HEK293 (cell line): ENCODE data around the gene TM7SF2.

Experiments used
- BCL11A ChIP-seq: fragments of 450-650 bp; formaldehyde crosslinking; IDR thresholded peaks from 2 replicates; pipeline ENCODE4 v1.5.1; 2016; ENCODE audit warnings: low read depth, missing biosample characterization, missing genetic modification characterization
- EGR2 ChIP-seq: fragments of 450-650 bp; formaldehyde crosslinking; IDR thresholded peaks from 2 replicates; pipeline ENCODE4 v1.5.1; 2016; ENCODE audit warnings: low read depth, missing biosample characterization, missing genetic modification characterization
- FEZF1 ChIP-seq: fragments of 450-650 bp; formaldehyde crosslinking; IDR thresholded peaks from 2 replicates; pipeline ENCODE4 v1.5.1; 2016; ENCODE audit warnings: missing biosample characterization, missing genetic modification characterization
- HOXA7 ChIP-seq: sonication (generic); formaldehyde crosslinking; IDR thresholded peaks from 2 replicates; pipeline ENCODE4 v1.8.1; 2022; ENCODE audit warnings: missing genetic modification reagents, borderline replicate concordance
- INSM2 ChIP-seq: fragments of 450-650 bp; formaldehyde crosslinking; IDR thresholded peaks from 2 replicates; pipeline ENCODE4 v1.5.1; 2016; ENCODE audit warnings: missing biosample characterization, missing genetic modification characterization
- KLF1 ChIP-seq: fragments of 450-650 bp; formaldehyde crosslinking; IDR thresholded peaks from 2 replicates; pipeline ENCODE4 v1.5.1; 2016; ENCODE audit warnings: missing biosample characterization, missing genetic modification characterization
- SALL2 ChIP-seq: fragments of 450-650 bp; formaldehyde crosslinking; IDR thresholded peaks from 2 replicates; pipeline ENCODE4 v1.5.0; 2017; ENCODE audit warnings: missing biosample characterization, mild to moderate bottlenecking, missing genetic modification characterization, borderline replicate concordance
- TCF7L2 ChIP-seq: IDR thresholded peaks from 2 replicates; pipeline ENCODE4 v1.6.1; 2011; ENCODE audit warnings: low read depth, mild to moderate bottlenecking, inconsistent platforms, low read length, moderate library complexity, borderline replicate concordance
- ZNF10 ChIP-seq: fragments of 450-650 bp; formaldehyde crosslinking; IDR thresholded peaks from 2 replicates; pipeline ENCODE4 v1.5.1; 2017; ENCODE audit warnings: missing biosample characterization, missing genetic modification characterization
- ZNF121 ChIP-seq: fragments of 450-650 bp; formaldehyde crosslinking; IDR thresholded peaks from 2 replicates; pipeline ENCODE4 v1.5.1; 2016; ENCODE audit warnings: missing biosample characterization, missing genetic modification characterization
- ZNF146 ChIP-seq: fragments of 450-650 bp; formaldehyde crosslinking; IDR thresholded peaks from 2 replicates; pipeline ENCODE4 v1.5.1; 2016; ENCODE audit warnings: missing biosample characterization, missing genetic modification characterization
- ZNF16 ChIP-seq: fragments of 450-650 bp; formaldehyde crosslinking; IDR thresholded peaks from 2 replicates; pipeline ENCODE4 v1.5.1; 2016; ENCODE audit warnings: low read depth, missing biosample characterization, missing genetic modification characterization
- ZNF26 ChIP-seq: fragments of 450-650 bp; formaldehyde crosslinking; IDR thresholded peaks from 2 replicates; pipeline ENCODE4 v1.5.1; 2016; ENCODE audit warnings: missing biosample characterization, missing genetic modification characterization
- ZNF302 ChIP-seq: fragments of 450-650 bp; formaldehyde crosslinking; IDR thresholded peaks from 2 replicates; pipeline ENCODE4 v1.5.1; 2016; ENCODE audit warnings: missing biosample characterization, missing genetic modification characterization, low read depth
- ZNF341 ChIP-seq: fragments of 450-650 bp; formaldehyde crosslinking; IDR thresholded peaks from 2 replicates; pipeline ENCODE4; 2016; ENCODE audit warnings: low read depth, missing biosample characterization, missing genetic modification characterization
- ZNF423 ChIP-seq: fragments of 450-650 bp; formaldehyde crosslinking; IDR thresholded peaks from 2 replicates; pipeline ENCODE4 v1.5.1; 2016; ENCODE audit warnings: missing biosample characterization, missing genetic modification characterization
- ZNF529 ChIP-seq: fragments of 450-650 bp; formaldehyde crosslinking; IDR thresholded peaks from 2 replicates; pipeline ENCODE4 v1.5.1; 2017; ENCODE audit warnings: missing genetic modification characterization, missing biosample characterization; ENCODE audit not compliant: insufficient replicate concordance
- ZNF555 ChIP-seq: fragments of 450-650 bp; formaldehyde crosslinking; conservative IDR thresholded peaks from 2 replicates; pipeline ENCODE4 v1.5.1; 2017; ENCODE audit warnings: missing biosample characterization, mild to moderate bottlenecking, missing genetic modification characterization, inconsistent platforms
- ZNF621 ChIP-seq: fragments of 450-650 bp; formaldehyde crosslinking; IDR thresholded peaks from 2 replicates; pipeline ENCODE4 v1.5.1; 2017; ENCODE audit warnings: missing biosample characterization, missing genetic modification characterization
- ZNF654 ChIP-seq: fragments of 450-650 bp; formaldehyde crosslinking; IDR thresholded peaks from 2 replicates; pipeline ENCODE4 v1.5.1; 2016; ENCODE audit warnings: low read depth, missing biosample characterization, missing genetic modification characterization
- ZNF658 ChIP-seq: fragments of 450-650 bp; formaldehyde crosslinking; IDR thresholded peaks from 2 replicates; pipeline ENCODE4; 2016; ENCODE audit warnings: missing biosample characterization, missing genetic modification characterization
- ZNF670 ChIP-seq: fragments of 450-650 bp; formaldehyde crosslinking; IDR thresholded peaks from 2 replicates; pipeline ENCODE4 v1.5.1; 2016; ENCODE audit warnings: missing biosample characterization, missing genetic modification characterization, low read depth
- ZNF677 ChIP-seq: fragments of 450-650 bp; IDR thresholded peaks from 2 replicates; pipeline ENCODE4 v1.5.0; 2018; ENCODE audit warnings: missing biosample characterization, mild to moderate bottlenecking, missing genetic modification characterization, moderate library complexity
- ZNF792 ChIP-seq: fragments of 450-650 bp; formaldehyde crosslinking; IDR thresholded peaks from 2 replicates; pipeline ENCODE4 v1.5.1; 2016; ENCODE audit warnings: missing biosample characterization, missing genetic modification characterization
- ZNF830 ChIP-seq: fragments of 450-650 bp; IDR thresholded peaks from 2 replicates; pipeline ENCODE4 v1.5.0; 2018; ENCODE audit warnings: missing biosample characterization, missing genetic modification characterization, low read depth, mild to moderate bottlenecking, moderate library complexity
- ZNF837 ChIP-seq: fragments of 450-650 bp; formaldehyde crosslinking; IDR thresholded peaks from 2 replicates; pipeline ENCODE4 v1.5.1; 2016; ENCODE audit warnings: missing biosample characterization, missing genetic modification characterization
- TF ChIP-seq, protein P1 (sequence below): fragments of 450-650 bp; IDR thresholded peaks from 2 replicates; pipeline ENCODE4 v1.5.1; 2018; ENCODE audit warnings: missing biosample characterization, mild to moderate bottlenecking, missing genetic modification characterization
- TF ChIP-seq, protein P2 (sequence below): fragments of 450-650 bp; formaldehyde crosslinking; IDR thresholded peaks from 2 replicates; pipeline ENCODE4 v1.5.1; 2016; ENCODE audit warnings: missing biosample characterization, missing genetic modification characterization, borderline replicate concordance
- TF ChIP-seq, protein P3 (sequence below): fragments of 450-650 bp; formaldehyde crosslinking; IDR thresholded peaks from 2 replicates; pipeline ENCODE4 v1.5.1; 2017; ENCODE audit warnings: missing biosample characterization, missing genetic modification characterization

The TM7SF2 gene

GRCh38 chr11:65083834-65084597, 27.7 kb upstream of the TM7SF2 start, which contains the start of the genes CDCA5 and ZFPL1 (continued):
- no peak for TF ChIP-seq ZNF26 (tag by site-specific recombination)
- TF ChIP-seq ZNF658 (tag by site-specific recombination): no peak
- TF ChIP-seq ZNF146 (tag by site-specific recombination): no peak
- TF ChIP-seq ZNF16 (tag by site-specific recombination): no peak
- no peak for TF ChIP-seq ZNF792 (tag by site-specific recombination)
- TF ChIP-seq BCL11A (tag by site-specific recombination): no peak
- no peak for TF ChIP-seq SALL2 (tag by site-specific recombination)
- TF ChIP-seq ZNF830: no peak
- no peak for TF ChIP-seq INSM2 (tag by site-specific recombination)
- no peak for TF ChIP-seq ZNF529 (tag by site-specific recombination)
- TF ChIP-seq ZNF621 (tag by site-specific recombination): no peak
- no peak; the same call in 1 of the 2 replicates for TF ChIP-seq ZNF10 (tag by site-specific recombination)
- TF ChIP-seq ZNF677: no peak
- no peak for TF ChIP-seq ZNF121 (tag by site-specific recombination)
- no peak for TF ChIP-seq ZNF302 (tag by site-specific recombination)
- TF ChIP-seq, protein P1, sequence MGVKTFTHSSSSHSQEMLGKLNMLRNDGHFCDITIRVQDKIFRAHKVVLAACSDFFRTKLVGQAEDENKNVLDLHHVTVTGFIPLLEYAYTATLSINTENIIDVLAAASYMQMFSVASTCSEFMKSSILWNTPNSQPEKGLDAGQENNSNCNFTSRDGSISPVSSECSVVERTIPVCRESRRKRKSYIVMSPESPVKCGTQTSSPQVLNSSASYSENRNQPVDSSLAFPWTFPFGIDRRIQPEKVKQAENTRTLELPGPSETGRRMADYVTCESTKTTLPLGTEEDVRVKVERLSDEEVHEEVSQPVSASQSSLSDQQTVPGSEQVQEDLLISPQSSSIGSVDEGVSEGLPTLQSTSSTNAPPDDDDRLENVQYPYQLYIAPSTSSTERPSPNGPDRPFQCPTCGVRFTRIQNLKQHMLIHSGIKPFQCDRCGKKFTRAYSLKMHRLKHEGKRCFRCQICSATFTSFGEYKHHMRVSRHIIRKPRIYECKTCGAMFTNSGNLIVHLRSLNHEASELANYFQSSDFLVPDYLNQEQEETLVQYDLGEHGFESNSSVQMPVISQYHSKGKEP (tag by site-specific recombination): no peak
- TF ChIP-seq FEZF1 (tag by site-specific recombination): no peak
- no peak for TF ChIP-seq ZNF837 (tag by site-specific recombination)
- TF ChIP-seq, protein P2, sequence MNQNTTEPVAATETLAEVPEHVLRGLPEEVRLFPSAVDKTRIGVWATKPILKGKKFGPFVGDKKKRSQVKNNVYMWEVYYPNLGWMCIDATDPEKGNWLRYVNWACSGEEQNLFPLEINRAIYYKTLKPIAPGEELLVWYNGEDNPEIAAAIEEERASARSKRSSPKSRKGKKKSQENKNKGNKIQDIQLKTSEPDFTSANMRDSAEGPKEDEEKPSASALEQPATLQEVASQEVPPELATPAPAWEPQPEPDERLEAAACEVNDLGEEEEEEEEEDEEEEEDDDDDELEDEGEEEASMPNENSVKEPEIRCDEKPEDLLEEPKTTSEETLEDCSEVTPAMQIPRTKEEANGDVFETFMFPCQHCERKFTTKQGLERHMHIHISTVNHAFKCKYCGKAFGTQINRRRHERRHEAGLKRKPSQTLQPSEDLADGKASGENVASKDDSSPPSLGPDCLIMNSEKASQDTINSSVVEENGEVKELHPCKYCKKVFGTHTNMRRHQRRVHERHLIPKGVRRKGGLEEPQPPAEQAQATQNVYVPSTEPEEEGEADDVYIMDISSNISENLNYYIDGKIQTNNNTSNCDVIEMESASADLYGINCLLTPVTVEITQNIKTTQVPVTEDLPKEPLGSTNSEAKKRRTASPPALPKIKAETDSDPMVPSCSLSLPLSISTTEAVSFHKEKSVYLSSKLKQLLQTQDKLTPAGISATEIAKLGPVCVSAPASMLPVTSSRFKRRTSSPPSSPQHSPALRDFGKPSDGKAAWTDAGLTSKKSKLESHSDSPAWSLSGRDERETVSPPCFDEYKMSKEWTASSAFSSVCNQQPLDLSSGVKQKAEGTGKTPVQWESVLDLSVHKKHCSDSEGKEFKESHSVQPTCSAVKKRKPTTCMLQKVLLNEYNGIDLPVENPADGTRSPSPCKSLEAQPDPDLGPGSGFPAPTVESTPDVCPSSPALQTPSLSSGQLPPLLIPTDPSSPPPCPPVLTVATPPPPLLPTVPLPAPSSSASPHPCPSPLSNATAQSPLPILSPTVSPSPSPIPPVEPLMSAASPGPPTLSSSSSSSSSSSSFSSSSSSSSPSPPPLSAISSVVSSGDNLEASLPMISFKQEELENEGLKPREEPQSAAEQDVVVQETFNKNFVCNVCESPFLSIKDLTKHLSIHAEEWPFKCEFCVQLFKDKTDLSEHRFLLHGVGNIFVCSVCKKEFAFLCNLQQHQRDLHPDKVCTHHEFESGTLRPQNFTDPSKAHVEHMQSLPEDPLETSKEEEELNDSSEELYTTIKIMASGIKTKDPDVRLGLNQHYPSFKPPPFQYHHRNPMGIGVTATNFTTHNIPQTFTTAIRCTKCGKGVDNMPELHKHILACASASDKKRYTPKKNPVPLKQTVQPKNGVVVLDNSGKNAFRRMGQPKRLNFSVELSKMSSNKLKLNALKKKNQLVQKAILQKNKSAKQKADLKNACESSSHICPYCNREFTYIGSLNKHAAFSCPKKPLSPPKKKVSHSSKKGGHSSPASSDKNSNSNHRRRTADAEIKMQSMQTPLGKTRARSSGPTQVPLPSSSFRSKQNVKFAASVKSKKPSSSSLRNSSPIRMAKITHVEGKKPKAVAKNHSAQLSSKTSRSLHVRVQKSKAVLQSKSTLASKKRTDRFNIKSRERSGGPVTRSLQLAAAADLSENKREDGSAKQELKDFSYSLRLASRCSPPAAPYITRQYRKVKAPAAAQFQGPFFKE (tag by site-specific recombination): no peak
- TF ChIP-seq ZNF423 (tag by site-specific recombination): no peak
- TF ChIP-seq ZNF670 (tag by site-specific recombination): no peak
- no peak for TF ChIP-seq TCF7L2
- TF ChIP-seq, protein P3, sequence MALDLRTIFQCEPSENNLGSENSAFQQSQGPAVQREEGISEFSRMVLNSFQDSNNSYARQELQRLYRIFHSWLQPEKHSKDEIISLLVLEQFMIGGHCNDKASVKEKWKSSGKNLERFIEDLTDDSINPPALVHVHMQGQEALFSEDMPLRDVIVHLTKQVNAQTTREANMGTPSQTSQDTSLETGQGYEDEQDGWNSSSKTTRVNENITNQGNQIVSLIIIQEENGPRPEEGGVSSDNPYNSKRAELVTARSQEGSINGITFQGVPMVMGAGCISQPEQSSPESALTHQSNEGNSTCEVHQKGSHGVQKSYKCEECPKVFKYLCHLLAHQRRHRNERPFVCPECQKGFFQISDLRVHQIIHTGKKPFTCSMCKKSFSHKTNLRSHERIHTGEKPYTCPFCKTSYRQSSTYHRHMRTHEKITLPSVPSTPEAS: no peak
- TF ChIP-seq ZNF654: no peak
- peak; percentile 73 for TF ChIP-seq KLF1 (tag by site-specific recombination)
- no peak for TF ChIP-seq ZNF555
- peak; percentile 24; the same call in 1 of the 2 replicates for TF ChIP-seq EGR2 (tag by site-specific recombination)
- TF ChIP-seq ZNF341 (tag by site-specific recombination): no peak
- no peak for TF ChIP-seq HOXA7 (CRISPR knock-in tag)
